ENCODE results near the gene POC1B.

- TF ChIP-seq CTCF (IDR thresholded peaks at IDR 0.05) (no peak), EZH2 (IDR thresholded peaks at IDR 0.05) (no peak), EZH2phosphoT487 (IDR thresholded peaks at IDR 0.05) (no peak)
Measured at GRCh38 chr12:89544022-89544421, 18.2 kb upstream of the POC1B start.
